WTC11 (cell line): ENCODE results near the gene IL21R. TPM values are rescaled to one million over a fixed set of nuclear protein-coding genes. Genes with fewer than 3 reads are reported as not detected.

Source experiments
- AFF4 ChIP-seq: sonication (generic); formaldehyde crosslinking; IDR thresholded peaks from 2 replicates; pipeline ENCODE4 v1.8.1; 2023; ENCODE audit warnings: mild to moderate bottlenecking, missing genetic modification reagents, borderline replicate concordance
- ATF1 ChIP-seq: sonication (generic); formaldehyde crosslinking; IDR thresholded peaks from 2 replicates; pipeline ENCODE4 v1.8.1; 2023; ENCODE audit warnings: mild to moderate bottlenecking, moderate library complexity, missing genetic modification reagents
- CDX4 ChIP-seq: fragments of 250-450 bp; sonication (Bioruptor Pico); IDR thresholded peaks from 2 replicates; pipeline ENCODE4 v1.9.0; 2021; ENCODE audit warnings: moderate library complexity, mild to moderate bottlenecking, inconsistent platforms, borderline replicate concordance
- CREB1 ChIP-seq: sonication (generic); formaldehyde crosslinking; IDR thresholded peaks from 2 replicates; pipeline ENCODE4 v1.8.0; 2023; ENCODE audit warnings: mild to moderate bottlenecking, missing genetic modification reagents
- CREM ChIP-seq: sonication (generic); formaldehyde crosslinking; IDR thresholded peaks from 2 replicates; pipeline ENCODE4 v1.8.1; 2022; ENCODE audit warnings: mild to moderate bottlenecking, missing genetic modification reagents, moderate library complexity
- EMX1 ChIP-seq: fragments of 250-450 bp; sonication (Bioruptor Pico); IDR thresholded peaks from 2 replicates; pipeline ENCODE4 v1.8.0; 2021; ENCODE audit warnings: mild to moderate bottlenecking
- SMAD3 ChIP-seq: sonication (generic); formaldehyde crosslinking; IDR thresholded peaks from 2 replicates; pipeline ENCODE4 v1.8.0; 2022; ENCODE audit warnings: missing genetic modification reagents, mild to moderate bottlenecking, borderline replicate concordance
- TCF7 ChIP-seq: sonication (generic); formaldehyde crosslinking; IDR thresholded peaks from 2 replicates; pipeline ENCODE4 v1.8.0; 2022; ENCODE audit warnings: mild to moderate bottlenecking, low read depth, missing genetic modification reagents, moderate library complexity
- TEAD1 ChIP-seq: sonication (generic); formaldehyde crosslinking; IDR thresholded peaks from 2 replicates; pipeline ENCODE4 v1.8.0; 2022; ENCODE audit warnings: mild to moderate bottlenecking, missing genetic modification reagents
- ZBTB43 ChIP-seq: sonication (generic); formaldehyde crosslinking; IDR thresholded peaks from 2 replicates; pipeline ENCODE4 v1.8.1; 2023; ENCODE audit warnings: mild to moderate bottlenecking, missing genetic modification reagents
- ZNF138 ChIP-seq: sonication (generic); formaldehyde crosslinking; conservative IDR thresholded peaks from 2 replicates; pipeline ENCODE4 v1.8.1; 2022; ENCODE audit warnings: mild to moderate bottlenecking, moderate library complexity, missing genetic modification reagents
- ZNF232 ChIP-seq: sonication (generic); formaldehyde crosslinking; IDR thresholded peaks from 2 replicates; pipeline ENCODE4 v1.8.0; 2022; ENCODE audit warnings: mild to moderate bottlenecking, missing genetic modification reagents
- ZNF532 ChIP-seq: fragments of 250-450 bp; sonication (Bioruptor Pico); IDR thresholded peaks from 2 replicates; pipeline ENCODE4 v1.9.0; 2021; ENCODE audit warnings: mild to moderate bottlenecking, borderline replicate concordance
- total RNA-seq: library from RNA; stranded (reverse); gene quantifications from 3 replicates; pipeline ENCODE4 v1.2.3, GENCODE V29; 2021
- TF ChIP-seq, protein P1 (sequence below): fragments of 250-450 bp; sonication (Bioruptor Pico); conservative IDR thresholded peaks from 2 replicates; pipeline ENCODE4 v1.9.0; 2021; ENCODE audit warnings: mild to moderate bottlenecking

IL21R gene
- total RNA-seq, 1 experiment from 2014 or later = 0.70 TPM

- no peak for TF ChIP-seq CREM (CRISPR knock-in tag)
- TF ChIP-seq ZNF232 (CRISPR knock-in tag) = no peak
- no peak for TF ChIP-seq ZNF138 (CRISPR knock-in tag)
- TF ChIP-seq AFF4 = no peak
- TF ChIP-seq TCF7 = no peak
- no peak for TF ChIP-seq ATF1 (CRISPR knock-in tag)
- TF ChIP-seq, protein P1, sequence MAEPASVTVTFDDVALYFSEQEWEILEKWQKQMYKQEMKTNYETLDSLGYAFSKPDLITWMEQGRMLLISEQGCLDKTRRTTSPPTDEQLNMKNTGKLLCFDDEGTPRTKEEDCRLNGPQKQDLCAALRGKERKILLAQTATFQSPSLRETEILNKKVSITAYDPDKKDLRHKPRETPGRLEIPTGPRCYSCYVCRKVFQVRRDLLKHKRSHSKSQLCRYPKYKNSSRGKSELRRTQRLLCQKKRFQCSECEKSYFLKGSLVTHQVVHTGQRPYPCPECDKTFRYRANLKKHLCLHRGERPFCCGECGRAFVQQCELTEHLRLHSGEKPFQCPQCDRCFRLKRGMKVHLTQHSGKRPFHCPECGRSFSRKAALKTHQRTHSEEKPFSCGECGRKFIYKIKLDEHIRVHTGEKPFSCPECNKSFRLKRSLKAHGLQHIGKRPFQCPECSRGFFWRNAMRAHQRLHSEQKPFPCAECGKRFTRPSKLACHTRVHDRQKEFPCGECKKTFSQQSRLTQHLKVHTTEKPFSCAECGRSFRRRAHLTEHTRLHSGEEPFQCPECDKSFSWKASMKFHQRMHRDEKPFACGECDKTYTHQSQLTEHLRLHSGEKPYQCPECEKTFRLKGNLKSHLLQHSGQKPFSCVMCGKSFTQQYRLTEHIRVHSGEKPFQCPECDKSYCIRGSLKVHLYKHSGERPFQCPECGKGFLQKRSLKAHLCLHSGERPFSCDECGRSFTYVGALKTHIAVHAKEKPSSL (CRISPR knock-in tag) = no peak
- no peak for TF ChIP-seq CREB1 (CRISPR knock-in tag)
- TF ChIP-seq SMAD3 (CRISPR knock-in tag) = no peak
- TF ChIP-seq CDX4 (CRISPR knock-in tag) = no peak
- TF ChIP-seq ZNF532 (CRISPR knock-in tag) = no peak
- no peak for TF ChIP-seq TEAD1 (CRISPR knock-in tag)
- TF ChIP-seq EMX1 (CRISPR knock-in tag) = no peak
- TF ChIP-seq ZBTB43 = no peak
Measured at GRCh38 chr16:27462846-27463682, 61.1 kb downstream of the IL21R start (continued).
